NCI-H510A (cell line): ENCODE measurements around the gene C4orf36.

Source experiments
- DNase-seq: peaks from one replicate; lab custom pipeline; 2025; lab: John Stamatoyannopoulos, UW

The C4orf36 gene, protein sequence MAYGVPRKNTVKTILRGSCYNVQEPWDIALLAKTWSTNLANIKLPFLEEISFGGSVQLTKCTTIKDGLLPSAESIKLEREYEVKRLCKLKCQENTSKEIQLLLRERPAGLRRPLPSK

DNA sequence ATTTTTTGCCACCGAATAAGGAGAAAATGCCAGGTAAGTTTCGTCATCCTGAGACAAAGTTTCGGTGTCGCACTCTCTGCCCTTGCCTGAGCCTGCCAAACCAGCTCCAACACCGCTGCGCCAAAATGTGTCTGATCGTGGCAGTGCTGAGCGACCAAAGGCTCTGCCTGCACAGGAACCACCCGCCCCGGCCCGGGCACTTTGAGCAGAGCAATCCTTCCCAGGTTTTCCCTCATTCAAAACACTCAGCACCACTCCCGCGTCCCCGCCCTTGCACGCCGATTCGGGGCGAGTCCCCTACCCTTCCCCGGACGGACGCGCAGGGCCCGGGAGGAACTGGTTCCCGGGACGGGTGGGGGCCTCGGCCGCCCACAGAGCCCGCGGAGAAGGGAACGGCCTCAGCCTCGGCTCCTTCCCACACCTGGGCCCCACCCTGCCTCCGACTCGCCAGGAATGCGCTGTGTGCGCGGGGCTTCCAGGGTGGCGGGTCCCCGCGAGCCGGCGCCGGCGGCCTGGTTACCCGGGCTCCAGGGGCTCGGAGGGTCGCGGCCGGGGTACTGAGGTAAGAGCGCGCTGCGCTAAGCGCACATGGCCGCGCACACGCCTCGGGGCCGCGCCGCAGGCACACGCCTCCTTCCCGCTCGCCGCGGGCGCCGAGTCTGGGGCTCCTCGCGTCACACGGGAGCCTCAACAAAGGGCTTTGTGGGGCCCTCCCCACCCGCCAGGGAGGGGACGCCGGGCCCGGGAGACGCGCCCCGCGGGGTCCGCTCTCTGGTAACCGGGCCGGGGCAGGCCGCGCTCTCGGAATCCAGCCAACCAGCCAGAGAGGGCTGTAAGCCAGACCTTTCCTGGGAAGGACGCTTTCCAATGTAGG lies at the start of gene C4orf36:
C4orf36 (minus strand) TSS at position 661 of the 874 bp plus-strand sequence. CDS start 902 bp downstream, outside the sequence.
- DNase-seq, result peak; percentile 72

- DNase-seq, result no peak
These were observed 48.8 kb upstream of the C4orf36 start for GRCh38 chr4:86940920-86941460.

GRCh38 chr4:86939729-86940575 lies 47.7 kb upstream of the C4orf36 start:
- no peak for DNase-seq

GRCh38 chr4:86938771-86939520 lies 46.7 kb upstream of the C4orf36 start:
- DNase-seq, result no peak

GRCh38 chr4:86935853-86936733 lies 43.9 kb upstream of the C4orf36 start:
- peak; percentile 14 for DNase-seq

DNA sequence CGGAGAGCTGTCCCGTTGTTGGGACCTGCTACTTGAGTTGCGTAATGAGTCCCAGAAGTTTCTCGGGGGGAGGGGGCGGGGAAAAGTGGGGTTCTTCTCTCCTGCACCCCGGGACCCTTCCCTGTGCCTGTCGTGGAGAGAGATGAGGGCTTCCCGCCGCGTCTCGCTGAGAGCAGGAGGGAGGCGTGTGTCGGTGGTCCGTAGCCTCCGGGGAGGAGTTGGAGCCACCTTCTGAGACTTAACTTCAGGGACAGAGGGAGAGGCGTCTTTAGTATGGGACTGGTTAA lies 43.3 kb upstream of the C4orf36 start:
- DNase-seq, result no peak

- DNase-seq, result peak; percentile 79
These were observed 42.7 kb upstream of the C4orf36 start, which contains the start of gene AFF1 for GRCh38 chr4:86934771-86935565. AFF1 (plus strand) TSS chr4:86935011; CDS start chr4:86948534, 13,523 bp downstream.

- DNase-seq, result no peak
These were observed 42.0 kb upstream of the C4orf36 start for GRCh38 chr4:86934147-86934770.

DNA sequence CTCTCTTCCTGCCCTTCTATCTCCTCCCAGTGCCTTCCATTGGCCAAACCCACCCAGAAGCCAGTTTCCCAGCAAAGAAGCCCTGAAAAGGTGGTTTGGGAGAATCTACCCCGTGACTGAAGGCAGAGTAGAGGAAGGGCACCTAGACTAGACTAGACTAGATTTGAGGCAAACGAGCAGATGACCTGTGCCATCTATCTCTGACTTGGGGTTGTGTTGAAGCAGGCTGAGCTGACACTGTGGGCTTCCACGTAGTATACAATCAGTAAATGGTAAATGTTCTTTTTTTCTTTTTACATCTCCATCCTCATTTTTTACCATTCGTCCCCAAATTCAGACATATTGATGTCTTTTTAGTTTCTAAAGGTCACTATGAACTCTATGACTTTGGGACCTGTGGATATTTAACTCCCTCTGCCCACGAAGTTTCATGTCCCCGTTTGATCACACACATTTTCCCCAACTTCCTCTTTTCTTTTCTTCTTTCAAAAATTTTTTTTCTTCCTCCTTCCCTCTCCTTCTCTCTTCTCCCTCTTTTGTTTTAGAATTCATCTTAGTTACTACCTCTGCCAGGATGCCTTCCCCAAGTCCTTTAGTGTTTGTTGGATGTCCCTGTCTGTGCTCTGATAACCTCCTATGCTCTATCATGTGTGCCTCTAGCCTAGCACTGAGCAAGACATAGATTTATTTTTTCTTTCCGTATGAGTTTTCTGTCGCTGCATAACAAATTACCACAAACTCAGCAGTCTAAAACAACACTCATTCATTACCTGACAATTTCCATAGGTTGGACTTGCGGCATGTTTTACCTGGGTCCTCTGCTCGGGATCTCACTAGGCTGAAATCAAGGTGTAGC lies 36.4 kb upstream of the C4orf36 start:
- no peak for DNase-seq

- DNase-seq, result no peak
These were observed 35.7 kb upstream of the C4orf36 start for GRCh38 chr4:86927843-86928395.

GRCh38 chr4:86926435-86927086 lies 34.3 kb upstream of the C4orf36 start:
- no peak for DNase-seq

DNA sequence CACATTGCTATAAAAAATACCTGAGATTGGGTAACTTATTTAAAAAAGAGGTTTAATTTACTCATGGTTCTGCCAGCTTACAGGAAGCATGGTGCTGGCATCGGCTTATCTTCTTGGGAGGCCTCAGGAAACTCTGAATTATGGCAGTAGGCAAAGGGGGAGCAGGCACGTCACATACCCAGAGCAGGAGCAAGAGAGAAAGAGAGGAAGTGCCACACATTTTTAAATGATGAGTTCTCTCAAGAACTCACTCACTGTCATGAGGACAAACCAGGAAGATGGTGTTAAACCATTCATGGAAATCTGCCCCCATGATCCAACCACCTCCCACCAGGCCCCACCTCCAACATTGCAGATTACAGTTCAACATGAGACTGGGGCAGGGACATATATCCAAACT lies 32.6 kb upstream of the C4orf36 start:
- DNase-seq, result no peak

DNA sequence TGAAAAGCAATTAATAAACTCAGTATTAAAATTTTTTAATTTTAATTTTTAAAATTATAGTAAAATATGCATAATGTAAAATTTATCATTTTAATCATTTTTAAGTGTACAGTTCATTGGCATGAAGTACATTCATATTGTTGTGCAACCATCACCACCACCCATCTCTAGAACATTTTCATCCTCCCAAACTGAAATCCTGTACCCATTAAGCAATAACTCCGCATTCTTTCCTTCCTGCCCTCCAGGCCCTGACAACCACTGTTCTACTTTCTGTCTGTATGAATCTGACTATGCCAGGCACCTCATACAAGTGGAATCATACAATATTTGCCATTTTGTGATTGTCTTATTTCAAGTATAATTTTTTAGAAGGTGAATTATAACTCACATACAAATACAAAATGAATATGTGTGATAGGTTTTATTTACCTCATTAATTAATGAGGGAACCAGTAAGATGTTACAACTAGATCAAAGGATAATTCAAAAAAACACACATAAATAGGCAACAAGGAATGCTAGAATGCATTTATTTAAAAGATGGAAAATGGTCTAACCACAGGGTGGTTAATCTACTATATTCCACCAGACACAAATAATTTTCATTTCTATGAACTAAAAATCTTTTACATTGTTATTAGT lies 29.5 kb upstream of the C4orf36 start:
- DNase-seq, result no peak

GRCh38 chr4:86919561-86920223 lies 27.5 kb upstream of the C4orf36 start:
- DNase-seq, result no peak

DNA sequence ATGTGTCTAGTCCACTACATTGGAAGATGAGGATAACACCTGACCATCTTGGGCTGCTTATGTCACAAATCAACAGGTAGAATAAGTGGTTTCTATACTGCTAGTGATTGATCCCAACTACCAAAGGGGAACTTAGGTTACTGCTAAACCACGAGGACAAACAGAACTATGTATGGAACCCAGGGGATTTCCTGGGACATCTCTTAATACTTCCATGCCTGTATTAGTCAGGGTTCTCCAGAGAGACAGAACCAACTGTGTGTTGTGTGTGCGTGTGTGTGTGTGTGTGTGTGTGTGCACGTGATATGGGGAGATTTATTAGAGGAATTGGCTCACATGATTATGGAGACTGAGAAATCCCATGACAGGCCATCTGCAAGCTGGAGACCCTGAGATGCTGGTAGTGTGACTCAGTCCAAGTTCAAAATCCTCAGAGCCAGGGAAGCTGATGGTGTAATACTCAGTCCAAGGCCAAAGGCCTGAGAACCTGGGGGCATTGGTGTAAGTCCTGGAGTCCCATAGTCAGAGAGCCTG lies 26.4 kb upstream of the C4orf36 start:
- no peak for DNase-seq
